K562 (cell line): ENCODE results near the gene MITF. TPM values are rescaled to one million over a fixed set of nuclear protein-coding genes. Genes with fewer than 3 reads are reported as not detected.

ENCODE experiments used
- ATAC-seq: fragments of 200-7000 bp; cut with Tn5 transposase; 3 replicates; pipeline ENCODE4 v1.9.1; 2020; ENCODE audit warnings: moderate library complexity
- BruUV-seq: library from RNA; stranded (reverse); fragments of 400-500 nt; replicated peaks from 2 replicates; lab custom pipeline; 2021; lab: Mats Ljungman, UMichigan
- CTCF ChIA-PET: fragments of 300-600 bp; formaldehyde crosslinking; extraction: SDS; loops from one replicate; lab custom pipeline; 2021; ENCODE audit warnings: low intra/inter-chr PET ratio; lab: Yijun Ruan, JAX
- POLR2A ChIA-PET: fragments of 300-600, 350-650 bp; sonication (Branson Sonifier 250); formaldehyde crosslinking; extraction: SDS; loops from one replicate; lab custom pipeline; 2021; ENCODE audit warnings: antibody characterized with exemption, inconsistent platforms; lab: Yijun Ruan, JAX
- DNase-seq, 4 experiments: peaks; one replicate each; pipeline versions ENCODE4 v3.0.0 to v3.0.0-alpha.2; 2011 to 2018; ENCODE audit warnings: low spot score in 3 of 4, mixed read lengths in 3 of 4; ENCODE audit errors: extremely low read depth in 1 of 4
- FAIRE-seq: peaks from 2 replicates; lab custom pipeline; 2011; peaks lifted over from hg19 to GRCh38; lab: Jason Lieb, UNC
- H2AFZ ChIP-seq: 2 replicates; pipeline ENCODE4 v1.6.0; 2011; ENCODE audit warnings: low read depth, low read length, control low read depth, inconsistent platforms
- H3K27ac ChIP-seq: fragments of 200-600 bp; 3 replicates; pipeline ENCODE4 v1.8.0; 2011; ENCODE audit warnings: low read depth, mild to moderate bottlenecking, control low read depth, inconsistent platforms, low read length, moderate library complexity, mixed read lengths; ENCODE audit errors: extremely low read depth
- H3K27me3 ChIP-seq, 2 experiments: fragments of 300-600 bp in 1 of 2; 2 replicates in 1 of 2; 3 replicates in 1 of 2; pipeline versions ENCODE4 v1.6.0 to v1.8.0; 2011; ENCODE audit warnings: inconsistent platforms in 2 of 2, low read length in 2 of 2, mild to moderate bottlenecking in 1 of 2, mixed read lengths in 1 of 2, moderate library complexity in 1 of 2; ENCODE audit not compliant: control insufficient read depth in 2 of 2, insufficient read depth in 2 of 2
- H3K36me3 ChIP-seq: fragments of 300-600 bp; 3 replicates; pipeline ENCODE4 v1.8.0; 2011; ENCODE audit warnings: mild to moderate bottlenecking, low read length, inconsistent platforms; ENCODE audit not compliant: control insufficient read depth, insufficient read depth
- H3K4me1 ChIP-seq, 2 experiments: fragments of 200-600 bp in 1 of 2; replicated peaks in 1 of 2; 2 replicates in 1 of 2; 3 replicates in 1 of 2; pipeline versions ENCODE4 v1.5.1 to v1.8.0; 2011; ENCODE audit warnings: inconsistent platforms in 2 of 2, low read length in 2 of 2, mild to moderate bottlenecking in 1 of 2, mixed read lengths in 1 of 2, moderate library complexity in 1 of 2; ENCODE audit not compliant: control insufficient read depth in 2 of 2, insufficient read depth in 2 of 2
- H3K4me2 ChIP-seq: 2 replicates; pipeline ENCODE4 v1.6.1; 2011; ENCODE audit warnings: low read length, control low read depth, inconsistent platforms, mixed read lengths; ENCODE audit not compliant: insufficient read depth
- H3K4me3 ChIP-seq: fragments of 200-600 bp; sonication (generic), shearing (Covaris generic); 2 replicates; pipeline ENCODE4 v1.5.1; 2016; ENCODE audit warnings: control low read depth, inconsistent platforms
- H3K79me2 ChIP-seq: fragments of 200-600 bp; 3 replicates; pipeline ENCODE4 v1.8.0; 2011; ENCODE audit warnings: low read length, inconsistent platforms; ENCODE audit not compliant: control insufficient read depth, insufficient read depth
- H3K9ac ChIP-seq, 2 experiments: 2 replicates each; pipeline versions ENCODE4 v1.6.0 to v1.6.1; 2011; ENCODE audit warnings: low read depth in 2 of 2, low read length in 2 of 2, control low read depth in 1 of 2, inconsistent platforms in 1 of 2, mild to moderate bottlenecking in 1 of 2, mixed read lengths in 1 of 2; ENCODE audit not compliant: insufficient read depth in 1 of 2
- H3K9me1 ChIP-seq: one replicate; pipeline ENCODE4 v1.6.0; 2011; ENCODE audit warnings: inconsistent platforms, mild to moderate bottlenecking, low read length, moderate library complexity; ENCODE audit not compliant: control insufficient read depth, insufficient read depth
- H3K9me3 ChIP-seq: replicated peaks from 2 replicates; pipeline ENCODE4 v1.5.1; 2011; ENCODE audit warnings: low read depth, low read length, inconsistent platforms; ENCODE audit not compliant: control insufficient read depth, insufficient read depth
- H4K20me1 ChIP-seq: replicated peaks from 2 replicates; pipeline ENCODE4 v1.6.1; 2011; ENCODE audit warnings: low read length, inconsistent platforms, mixed read lengths; ENCODE audit not compliant: control insufficient read depth, insufficient read depth
- CBFA2T2 ChIP-seq: fragments of 450-650 bp; conservative IDR thresholded peaks from 2 replicates; pipeline ENCODE4 v1.6.1; 2017; ENCODE audit warnings: mild to moderate bottlenecking
- CBX2 ChIP-seq: fragments of 200-600 bp; sonication (generic); IDR thresholded peaks from one replicate; pipeline ENCODE4 v1.6.1; 2012; ENCODE audit warnings: mild to moderate bottlenecking, low read length, inconsistent platforms; ENCODE audit not compliant: insufficient read depth, poor library complexity, severe bottlenecking
- FOXM1 ChIP-seq, 2 experiments: fragments of 450-650 bp in 1 of 2; sonication (generic) in 1 of 2; formaldehyde crosslinking in 1 of 2; IDR thresholded peaks; 2 replicates each; pipeline versions ENCODE4 v1.6.1 to v1.9.0; 2017 to 2022; ENCODE audit warnings: low read depth in 2 of 2, mild to moderate bottlenecking in 2 of 2, missing genetic modification reagents in 1 of 2, moderate library complexity in 1 of 2
- IFI16 ChIP-seq: fragments of 250-450 bp; sonication (Bioruptor Pico); IDR thresholded peaks from 2 replicates; pipeline ENCODE4 v2.1.2; 2022; ENCODE audit warnings: mild to moderate bottlenecking, inconsistent platforms
- IRF2 ChIP-seq: sonication (generic); formaldehyde crosslinking; IDR thresholded peaks from 2 replicates; pipeline ENCODE4 v1.8.1; 2022; ENCODE audit warnings: mild to moderate bottlenecking, missing genetic modification reagents
- JUND ChIP-seq, 2 experiments: IDR thresholded peaks; 2 replicates in 1 of 2; 3 replicates in 1 of 2; pipeline ENCODE4 v1.6.1; 2011; ENCODE audit warnings: borderline replicate concordance in 2 of 2, low read depth in 2 of 2, low read length in 2 of 2, improper control_type of control experiment in 1 of 2, missing biosample characterization in 1 of 2, missing genetic modification characterization in 1 of 2, missing genetic modification reagents in 1 of 2
- KDM1A ChIP-seq, 2 experiments: fragments of 450-650 bp; IDR thresholded peaks; 2 replicates each; pipeline ENCODE4 v1.6.1; 2016; ENCODE audit warnings: mild to moderate bottlenecking in 2 of 2
- MCM3 ChIP-seq: fragments of 450-650 bp; IDR thresholded peaks from 2 replicates; pipeline ENCODE4 v1.6.1; 2016
- MEF2D ChIP-seq: conservative IDR thresholded peaks from 2 replicates; pipeline ENCODE4 v1.6.1; 2016; ENCODE audit warnings: low read depth, missing genetic modification characterization, missing compliant biosample characterization
- POLR2G ChIP-seq: fragments of 200-400 bp; formaldehyde crosslinking; IDR thresholded peaks from 2 replicates; pipeline ENCODE4 v1.6.1; 2017; ENCODE audit warnings: low read depth, mild to moderate bottlenecking, antibody characterized with exemption, low read length, moderate library complexity
- RBFOX2 ChIP-seq: fragments of 200-400 bp; formaldehyde crosslinking; IDR thresholded peaks from 2 replicates; pipeline ENCODE4 v1.6.1; 2017; ENCODE audit warnings: low read depth, mild to moderate bottlenecking, low read length, moderate library complexity
- RBM25 ChIP-seq: fragments of 200-400 bp; formaldehyde crosslinking; IDR thresholded peaks from 2 replicates; pipeline ENCODE4 v1.6.1; 2018; ENCODE audit warnings: low read length, low read depth, moderate library complexity; ENCODE audit not compliant: severe bottlenecking
- SMARCB1 ChIP-seq: IDR thresholded peaks from 2 replicates; pipeline ENCODE4 v1.6.1; 2011; ENCODE audit warnings: improper control_type of control experiment, low read depth; ENCODE audit not compliant: insufficient read length
- TRIM24 ChIP-seq, 2 experiments: fragments of 450-650 bp; IDR thresholded peaks; 2 replicates each; pipeline ENCODE4 v1.6.1; 2016
- ZNF146 ChIP-seq: IDR thresholded peaks from one replicate; pipeline ENCODE4 v1.6.1; 2018; ENCODE audit warnings: missing compliant biosample characterization; ENCODE audit not compliant: unreplicated experiment
- ZNF589 ChIP-seq: fragments of 200-800 bp; sonication (Bioruptor generic); IDR thresholded peaks from 2 replicates; pipeline ENCODE4 v1.6.1; 2016; ENCODE audit warnings: low read depth, missing genetic modification characterization, missing compliant biosample characterization
- ZNF785 ChIP-seq: fragments of 250-450 bp; sonication (Bioruptor Pico); IDR thresholded peaks from 2 replicates; pipeline ENCODE4 v1.4.0; 2020; ENCODE audit warnings: mild to moderate bottlenecking
- whole genome bisulfite sequencing: fragments of 100-300 bp; shearing (Covaris generic); methylation state at CpG from one replicate; pipeline ENCODE4 v1.1.6; 2016; ENCODE audit warnings: low coverage, mixed read lengths; ENCODE audit not compliant: insufficient coverage; ENCODE audit errors: missing lambda C conversion rate; 5-methylcytosine and 5-hydroxymethylcytosine counted together
- in situ Hi-C: fragments of 300-500 bp; cut with MboI; formaldehyde crosslinking; loops from 4 replicates; pipeline ENCODE4 v1.15.0; 2018; ENCODE audit warnings: inconsistent platforms, mixed read lengths
- intact Hi-C: fragments of 100-400 bp; cut with micrococcal nuclease; formaldehyde crosslinking; loops from 2 replicates; pipeline ENCODE4 v1.14.2; 2022
- polyA plus RNA-seq, 8 experiments: library from polyadenylated mRNA; depleted of rRNA in 4 of 8; stranded (reverse) in 5 of 8; unstranded in 3 of 8; fragments of >200 nt; fragmentation: Nextera tagmentation in 2 of 8; fragmentation: Illumina TruSeq in 1 of 8; extraction: Ambion mirVana in 2 of 8; extraction: Trizol in 1 of 8; gene quantifications; 2 replicates each; pipeline versions ENCODE4 v1.2.1 to v1.2.3, GENCODE V29; 2011 to 2014; ENCODE audit warnings: inconsistent platforms in 1 of 8, missing spikeins in 1 of 8
- total RNA-seq, 7 experiments: library from RNA; depleted of rRNA in 6 of 7; stranded (reverse); fragments of >200 nt in 6 of 7; fragmentation: Illumina TruSeq in 2 of 7; extraction: Trizol in 2 of 7; gene quantifications; 2 replicates each; pipeline versions ENCODE4 v1.2.1 to v1.2.3, GENCODE V29; 2011 to 2021; ENCODE audit warnings: low replicate concordance in 1 of 7
- TF ChIP-seq, protein P1 (sequence below), 2 experiments: fragments of 450-650 bp; conservative IDR thresholded peaks; 2 replicates each; pipeline ENCODE4 v1.6.1; 2017; ENCODE audit warnings: mild to moderate bottlenecking in 2 of 2, moderate library complexity in 2 of 2

The MITF gene
- total and polyA plus RNA-seq, 9 of the 15 experiments (the other 6 are each of a cell fraction or from before 2014, with no cell fraction given): 5.6 to 14.9 (median 11.1) TPM

DNA sequence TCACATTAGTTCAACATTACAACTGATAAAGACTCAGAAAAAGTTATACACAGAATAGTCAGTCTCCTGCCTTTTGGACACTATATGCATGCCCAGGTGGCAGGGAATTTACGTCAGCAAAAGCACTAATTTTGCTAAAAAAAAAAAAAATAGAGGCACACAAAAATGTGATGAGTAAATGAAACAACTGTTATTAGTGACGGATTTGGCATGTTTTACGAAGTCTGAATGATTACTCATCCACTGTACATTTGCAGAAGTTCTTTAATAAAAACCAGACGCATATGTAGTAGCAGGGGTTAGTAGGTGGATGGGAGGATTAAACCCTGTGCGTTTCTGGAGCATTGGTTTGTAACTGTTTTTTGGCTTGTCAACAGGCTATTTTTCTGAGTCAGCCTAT is 99.0 kb downstream of the MITF start:
- Histone ChIP-seq H3K79me2 (peaks cover 18% of the 10 kb centered on the region), H3K9ac (no peak overlapping the region), H3K9me3 (no peaks in the 10 kb centered on the region), H2AFZ (no peak overlapping the region), H3K36me3 (no peaks in the 10 kb centered on the region), H3K4me1 (no peaks in the 10 kb centered on the region; a peak in 1 of 5 replicates), H3K4me2 (no peak overlapping the region), H3K4me3 (no peak overlapping the region), H3K27me3 (no peaks in the 10 kb centered on the region), H3K9me1 (no peaks in the 10 kb centered on the region), H3K27ac (no peak overlapping the region), H4K20me1 (0 out of 2 replicates have a peak, but pooled peaks cover 3% of the 10 kb centered on the region)
- 68% methylated on average over 5 of the region's 5 CpGs for WGBS
- CTCF ChIA-PET: no interaction called here
- FAIRE-seq: no peak
- intact Hi-C loops: no loop called here
- in situ Hi-C loops: no loop called here
- no peak for DNase-seq
- no TSS peak for BruUV-seq
- TF ChIP-seq KDM1A (IDR thresholded peaks at IDR 0.05) (no peak), IRF2 (CRISPR knock-in tag) (no peak), FOXM1 (IDR thresholded peaks at IDR 0.05; ENCODE audit: low read depth) (no peak), FOXM1 (CRISPR knock-in tag; IDR thresholded peaks at IDR 0.05; ENCODE audit: low read depth) (no peak), RBFOX2 (no peak), SMARCB1 (no peak), MCM3 (no peak), ZNF146 (CRISPR knock-in tag) (no peak), IFI16 (CRISPR knock-in tag) (no peak), JUND (IDR thresholded peaks at IDR 0.05; ENCODE audit: borderline replicate concordance, low read depth, low read length) (no peak), JUND (tag; IDR thresholded peaks at IDR 0.05; ENCODE audit: borderline replicate concordance, low read depth, low read length) (no peak), ZNF589 (CRISPR knock-in tag) (no peak), CBX2 (no peak), TRIM24 (IDR thresholded peaks at IDR 0.05) (no peak), CBFA2T2 (no peak), POLR2G (no peak), RBM25 (no peak), MEF2D (tag) (no peak), ZNF785 (no peak)
- TF ChIP-seq, protein P1, sequence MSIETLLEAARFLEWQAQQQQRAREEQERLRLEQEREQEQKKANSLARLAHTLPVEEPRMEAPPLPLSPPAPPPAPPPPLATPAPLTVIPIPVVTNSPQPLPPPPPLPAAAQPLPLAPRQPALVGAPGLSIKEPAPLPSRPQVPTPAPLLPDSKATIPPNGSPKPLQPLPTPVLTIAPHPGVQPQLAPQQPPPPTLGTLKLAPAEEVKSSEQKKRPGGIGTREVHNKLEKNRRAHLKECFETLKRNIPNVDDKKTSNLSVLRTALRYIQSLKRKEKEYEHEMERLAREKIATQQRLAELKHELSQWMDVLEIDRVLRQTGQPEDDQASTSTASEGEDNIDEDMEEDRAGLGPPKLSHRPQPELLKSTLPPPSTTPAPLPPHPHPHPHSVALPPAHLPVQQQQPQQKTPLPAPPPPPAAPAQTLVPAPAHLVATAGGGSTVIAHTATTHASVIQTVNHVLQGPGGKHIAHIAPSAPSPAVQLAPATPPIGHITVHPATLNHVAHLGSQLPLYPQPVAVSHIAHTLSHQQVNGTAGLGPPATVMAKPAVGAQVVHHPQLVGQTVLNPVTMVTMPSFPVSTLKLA (conservative IDR thresholded peaks at IDR 0.05): no peak
- POLR2A ChIA-PET: no interaction called here
- no peak for ATAC-seq
